Osteocyte (in vitro differentiated cells): ENCODE results near the gene KLK3. TPM values are rescaled to one million over a fixed set of nuclear protein-coding genes. Genes with fewer than 3 reads are reported as not detected.

Experiments
- DNase-seq: peaks from one replicate; pipeline ENCODE4 v3.0.0; 2021; ENCODE audit warnings: mixed read lengths; ENCODE audit not compliant: unreplicated experiment; ENCODE audit errors: extremely low spot score
- H3K27ac Mint-ChIP-seq: one replicate; pipeline ENCODE4 v1.8.0; 2021; ENCODE audit warnings: mild to moderate bottlenecking, mixed read lengths; ENCODE audit not compliant: unreplicated experiment
- H3K27me3 Mint-ChIP-seq: one replicate; pipeline ENCODE4 v1.8.0; 2021; ENCODE audit warnings: mixed read lengths; ENCODE audit not compliant: unreplicated experiment
- H3K36me3 Mint-ChIP-seq: one replicate; pipeline ENCODE4 v1.8.0; 2021; ENCODE audit warnings: mixed read lengths; ENCODE audit not compliant: unreplicated experiment
- H3K4me1 Mint-ChIP-seq: one replicate; pipeline ENCODE4 v1.8.0; 2021; ENCODE audit warnings: mixed read lengths; ENCODE audit not compliant: unreplicated experiment
- H3K4me3 Mint-ChIP-seq: one replicate; pipeline ENCODE4 v1.8.0; 2021; ENCODE audit warnings: mild to moderate bottlenecking, moderate library complexity, mixed read lengths; ENCODE audit not compliant: unreplicated experiment
- H3K9me3 Mint-ChIP-seq: one replicate; pipeline ENCODE4 v1.8.0; 2021; ENCODE audit warnings: mixed read lengths; ENCODE audit not compliant: unreplicated experiment
- CTCF ChIP-seq: fragments of 200-600 bp; sonication (generic); IDR thresholded peaks from 2 replicates; pipeline ENCODE4 v1.5.0; 2021; ENCODE audit warnings: antibody characterized with exemption, mild to moderate bottlenecking, moderate library complexity
- total RNA-seq: library from RNA; stranded (reverse); gene quantifications from 2 replicates; pipeline ENCODE4 v1.2.1, GENCODE V29; 2021

The KLK3 gene
- total RNA-seq, 1 donor from 2014 or later: not detected

- TF ChIP-seq CTCF: no peak
- Mint-ChIP-seq H3K4me1 (no peaks in the 10 kb centered on the region), H3K27ac (no peak overlapping the region), H3K4me3 (no peak overlapping the region), H3K36me3 (no peaks in the 10 kb centered on the region), H3K27me3 (peaks cover 2% of the 10 kb centered on the region), H3K9me3 (no peaks in the 10 kb centered on the region)
- DNase-seq: no peak
These were observed 54.7 kb downstream of the KLK3 start for GRCh38 chr19:50909240-50910070.

Other genes with a start within 250 kb of the KLK3 start
- 0.29 and 0.38 TPM in 2 replicates for gene SYT3, start 215.0 kb upstream of the KLK3 start, total RNA-seq
- gene C19orf81, start 205.5 kb upstream of the KLK3 start, total RNA-seq: not detected in 2 replicates
- gene SHANK1, start 135.1 kb upstream of the KLK3 start, total RNA-seq: 0.29 and 0.40 TPM in 2 replicates
- gene CLEC11A, start 131.6 kb upstream of the KLK3 start, total RNA-seq: 5.0 and 6.0 TPM in 2 replicates
- not detected in 2 replicates for gene GPR32, start 84.5 kb upstream of the KLK3 start, total RNA-seq
- gene ACP4, start 64.5 kb upstream of the KLK3 start, total RNA-seq: not detected in 2 replicates
- gene KLK1, start 31.1 kb upstream of the KLK3 start, total RNA-seq: not detected in 2 replicates
- gene KLK15, start 21.3 kb upstream of the KLK3 start, total RNA-seq: not detected in 2 replicates
- gene KLK2, start 18.5 kb downstream of the KLK3 start, total RNA-seq: not detected in 2 replicates
- gene KLK4, start 56.5 kb downstream of the KLK3 start, total RNA-seq: not detected in 2 replicates
- not detected in 2 replicates for gene KLK5, start 98.1 kb downstream of the KLK3 start, total RNA-seq
- gene KLK6, start 114.7 kb downstream of the KLK3 start, total RNA-seq: not detected in 2 replicates
- not detected in 2 replicates for gene KLK7, start 129.0 kb downstream of the KLK3 start, total RNA-seq
- not detected in 2 replicates for gene KLK8, start 146.7 kb downstream of the KLK3 start, total RNA-seq
- not detected in 2 replicates for gene KLK10, start 164.8 kb downstream of the KLK3 start, total RNA-seq
- not detected in 2 replicates for gene KLK11, start 171.7 kb downstream of the KLK3 start, total RNA-seq
- gene KLK12, start 180.1 kb downstream of the KLK3 start, total RNA-seq: not detected in 2 replicates
- gene KLK13, start 210.2 kb downstream of the KLK3 start, total RNA-seq: not detected in 2 replicates
- gene KLK14, start 228.0 kb downstream of the KLK3 start, total RNA-seq: not detected in 2 replicates